Brain microvascular endothelial cell (primary cell): ENCODE measurements around the gene MAPK8IP2.

Source experiments
- DNase-seq: peaks from one replicate; pipeline ENCODE4 v3.0.0-alpha.2; 2020
- H3K27ac ChIP-seq: fragments of 250-450 bp; sonication (Bioruptor Pico); 2 replicates; pipeline ENCODE4 v1.5.1; 2020; ENCODE audit warnings: mild to moderate bottlenecking, moderate library complexity
- H3K27me3 ChIP-seq: fragments of 250-450 bp; sonication (Bioruptor Pico); replicated peaks from 2 replicates; pipeline ENCODE4 v1.5.1; 2020; ENCODE audit warnings: mild to moderate bottlenecking
- H3K36me3 ChIP-seq: fragments of 250-450 bp; sonication (Bioruptor Pico); replicated peaks from 2 replicates; pipeline ENCODE4 v1.5.1; 2020; ENCODE audit warnings: mild to moderate bottlenecking
- H3K4me3 ChIP-seq: 2 replicates; pipeline ENCODE4 v1.5.1; 2011; ENCODE audit warnings: low read depth, mild to moderate bottlenecking, control low read depth, low read length, moderate library complexity
- CTCF ChIP-seq: IDR thresholded peaks from 2 replicates; pipeline ENCODE4 v1.5.1; 2011; ENCODE audit warnings: low read depth, mild to moderate bottlenecking, moderate library complexity, low read length, control low read depth, inconsistent platforms; ENCODE audit errors: missing control alignments
- in situ Hi-C: cut with HindIII; loops from 2 replicates; pipeline ENCODE4 v1.10.0; 2017; ENCODE audit warnings: low sequenced_read_pairs, low pct_ligation_motif_present

Gene MAPK8IP2

GRCh38 chr22:50584106-50585096, 16.2 kb upstream of the MAPK8IP2 start:
- TF ChIP-seq CTCF = no peak
- Histone ChIP-seq H3K36me3 (no peaks in the 10 kb centered on the region), H3K4me3 (no peak overlapping the region), H3K27ac (no peak overlapping the region), H3K27me3 (no peaks in the 10 kb centered on the region)
- in situ Hi-C loops = no loop called here
- no peak for DNase-seq

GRCh38 chr22:50585238-50585637, 15.4 kb upstream of the MAPK8IP2 start:
- Histone ChIP-seq H3K27me3 (no peaks in the 10 kb centered on the region), H3K27ac (no peak overlapping the region), H3K4me3 (no peak overlapping the region), H3K36me3 (no peaks in the 10 kb centered on the region)
- in situ Hi-C loops = no loop called here
- no peak for TF ChIP-seq CTCF
- DNase-seq = no peak

GRCh38 chr22:50585781-50586180, 14.8 kb upstream of the MAPK8IP2 start:
- H3K4me3 ChIP-seq = no peak overlapping the region
- no peak overlapping the region for H3K27ac ChIP-seq
- no peaks in the 10 kb centered on the region for H3K36me3 ChIP-seq
- DNase-seq = no peak
- in situ Hi-C loops = no loop called here
- no peak for TF ChIP-seq CTCF
- H3K27me3 ChIP-seq = no peaks in the 10 kb centered on the region

- H3K36me3 ChIP-seq = no peaks in the 10 kb centered on the region
- H3K27ac ChIP-seq = no peak overlapping the region
- H3K27me3 ChIP-seq = no peaks in the 10 kb centered on the region
- no peak overlapping the region for H3K4me3 ChIP-seq
- no peak for DNase-seq
- no peak for TF ChIP-seq CTCF
- in situ Hi-C loops = no loop called here
Measured at GRCh38 chr22:50586416-50586815, 14.2 kb upstream of the MAPK8IP2 start.

- in situ Hi-C loops = no loop called here
- no peaks in the 10 kb centered on the region for H3K36me3 ChIP-seq
- H3K27me3 ChIP-seq = no peaks in the 10 kb centered on the region
- no peak overlapping the region for H3K4me3 ChIP-seq
- no peak overlapping the region for H3K27ac ChIP-seq
- DNase-seq = no peak
- no peak for TF ChIP-seq CTCF
Measured at GRCh38 chr22:50587407-50587806, 13.2 kb upstream of the MAPK8IP2 start.
